HCT116 (cell line): ENCODE measurements around the gene MAMSTR.

Experiments used
- ELF1 ChIP-seq: IDR thresholded peaks from 2 replicates; pipeline ENCODE4 v1.6.1; 2012; ENCODE audit warnings: low read depth, borderline replicate concordance
- EZH2phosphoT487 ChIP-seq: fragments of 200-600 bp; IDR thresholded peaks from 2 replicates; pipeline ENCODE4 v1.6.1; 2018; ENCODE audit warnings: antibody characterized with exemption, borderline replicate concordance
- POLR2A ChIP-seq: IDR thresholded peaks from 2 replicates; pipeline ENCODE4 v1.7.0; 2011; ENCODE audit warnings: borderline replicate concordance; ENCODE audit not compliant: insufficient read depth, insufficient read length; ENCODE audit errors: extremely low read depth
- POLR2AphosphoS5 ChIP-seq: IDR thresholded peaks from 2 replicates; pipeline ENCODE4 v1.6.1; 2011; ENCODE audit warnings: mild to moderate bottlenecking, low read depth, low read length, moderate library complexity
- RAD21 ChIP-seq: IDR thresholded peaks from 2 replicates; pipeline ENCODE4 v1.6.1; 2012; ENCODE audit warnings: low read depth, mild to moderate bottlenecking
- SIN3A ChIP-seq: IDR thresholded peaks from 2 replicates; pipeline ENCODE4 v1.6.1; 2012; ENCODE audit warnings: low read depth
- SRF ChIP-seq: IDR thresholded peaks from 2 replicates; pipeline ENCODE4 v1.6.1; 2012; ENCODE audit warnings: low read depth
- TF ChIP-seq, protein P1 (sequence below), 3 experiments: fragments of 200-600 bp in 1 of 3; sonication (generic) in 1 of 3; IDR thresholded peaks in 2 of 3; conservative IDR thresholded peaks in 1 of 3; 2 replicates each; pipeline ENCODE4 v1.5.1; 2012 to 2017; ENCODE audit warnings: low read depth in 2 of 3, low read length in 2 of 3, antibody characterized with exemption in 1 of 3, borderline replicate concordance in 1 of 3, control low read depth in 1 of 3, mild to moderate bottlenecking in 1 of 3, mixed read lengths in 1 of 3, mixed run types in 1 of 3, moderate library complexity in 1 of 3; ENCODE audit not compliant: insufficient read depth in 1 of 3

DNA sequence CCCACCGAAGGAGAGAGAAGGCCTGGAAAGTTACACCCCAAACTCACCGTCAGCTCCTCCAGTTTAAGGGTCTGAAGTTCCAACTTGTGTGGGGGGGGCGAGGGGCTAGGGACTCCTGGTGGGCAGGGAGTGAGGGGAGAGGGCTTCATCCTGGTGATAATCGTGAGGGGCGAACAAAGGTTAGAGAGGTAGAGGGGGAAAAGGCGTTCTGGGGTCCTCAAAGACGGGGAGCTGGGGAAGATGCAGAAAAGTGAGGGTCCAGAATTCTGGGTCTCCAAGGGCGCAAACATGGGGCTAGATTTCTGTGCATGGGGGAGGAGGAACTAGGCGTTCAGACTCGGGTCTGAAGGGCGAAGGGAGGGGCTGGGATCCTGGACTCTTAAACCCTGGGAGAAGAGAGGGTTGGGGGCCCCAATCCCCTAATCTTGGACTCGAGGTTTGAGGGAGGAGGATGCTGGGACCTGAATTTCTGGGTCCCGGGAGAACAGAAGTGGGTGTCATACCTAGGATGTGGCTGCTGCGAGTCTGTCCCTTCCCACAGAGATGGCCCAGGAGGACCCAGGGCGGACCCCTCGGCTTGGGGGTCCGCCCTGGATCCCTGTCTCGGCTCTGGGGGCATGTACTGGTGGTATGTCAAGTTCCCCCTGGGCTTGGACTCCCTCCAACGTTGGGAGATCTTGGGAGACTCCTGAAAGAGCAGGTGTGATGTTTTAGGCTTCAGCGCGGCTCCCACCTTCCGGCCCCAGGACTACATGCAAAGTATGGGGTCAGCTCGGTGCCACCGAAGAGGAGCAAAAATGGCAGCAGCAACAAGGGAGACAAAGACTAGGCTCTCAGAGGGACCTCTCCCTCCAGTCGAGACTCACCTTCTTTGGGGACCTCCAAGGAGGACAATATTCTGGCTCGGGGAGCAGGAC is 4.5 kb downstream of the MAMSTR start:
- TF ChIP-seq, protein P1, sequence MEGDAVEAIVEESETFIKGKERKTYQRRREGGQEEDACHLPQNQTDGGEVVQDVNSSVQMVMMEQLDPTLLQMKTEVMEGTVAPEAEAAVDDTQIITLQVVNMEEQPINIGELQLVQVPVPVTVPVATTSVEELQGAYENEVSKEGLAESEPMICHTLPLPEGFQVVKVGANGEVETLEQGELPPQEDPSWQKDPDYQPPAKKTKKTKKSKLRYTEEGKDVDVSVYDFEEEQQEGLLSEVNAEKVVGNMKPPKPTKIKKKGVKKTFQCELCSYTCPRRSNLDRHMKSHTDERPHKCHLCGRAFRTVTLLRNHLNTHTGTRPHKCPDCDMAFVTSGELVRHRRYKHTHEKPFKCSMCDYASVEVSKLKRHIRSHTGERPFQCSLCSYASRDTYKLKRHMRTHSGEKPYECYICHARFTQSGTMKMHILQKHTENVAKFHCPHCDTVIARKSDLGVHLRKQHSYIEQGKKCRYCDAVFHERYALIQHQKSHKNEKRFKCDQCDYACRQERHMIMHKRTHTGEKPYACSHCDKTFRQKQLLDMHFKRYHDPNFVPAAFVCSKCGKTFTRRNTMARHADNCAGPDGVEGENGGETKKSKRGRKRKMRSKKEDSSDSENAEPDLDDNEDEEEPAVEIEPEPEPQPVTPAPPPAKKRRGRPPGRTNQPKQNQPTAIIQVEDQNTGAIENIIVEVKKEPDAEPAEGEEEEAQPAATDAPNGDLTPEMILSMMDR (IDR thresholded peaks at IDR 0.05 in 2 of 3, conservative IDR thresholded peaks at IDR 0.05 in 1 of 3; ENCODE audit: borderline replicate concordance in 1 of 3, insufficient read depth in 1 of 3, low read depth in 2 of 3, low read length in 2 of 3): no peak
- TF ChIP-seq EZH2phosphoT487 (no peak), ELF1 (no peak), POLR2A (no peak), POLR2AphosphoS5 (no peak), SIN3A (no peak), RAD21 (no peak), SRF (no peak)
